Cardiac muscle cell (in vitro differentiated cells and primary cell): ENCODE data around the gene G3BP1. TPM values are rescaled to one million over a fixed set of nuclear protein-coding genes. Genes with fewer than 3 reads are reported as not detected.

Experiments
- DNase-seq, 2 donors: peaks; one replicate each; pipeline versions ENCODE4 v3.0.0 to v3.0.0-alpha.2; 2010 to 2017; ENCODE audit warnings: low read depth in 1 of 2, low spot score in 1 of 2
- H3K27ac ChIP-seq: fragments of 200-600 bp; sonication (generic); 2 replicates; pipeline ENCODE4 v1.5.1; 2016
- H3K27me3 ChIP-seq: fragments of 200-600 bp; sonication (generic); 2 replicates; pipeline ENCODE4 v1.6.0; 2016; ENCODE audit warnings: control low read depth
- H3K36me3 ChIP-seq: fragments of 200-600 bp; sonication (generic); 2 replicates; pipeline ENCODE4 v1.5.1; 2016; ENCODE audit warnings: control low read depth
- H3K4me1 ChIP-seq: fragments of 200-600 bp; sonication (generic); 2 replicates; pipeline ENCODE4 v1.8.1; 2017; ENCODE audit warnings: low read depth, mild to moderate bottlenecking, mixed run types
- H3K4me3 ChIP-seq: fragments of 200-600 bp; sonication (generic); 2 replicates; pipeline ENCODE4 v1.5.1; 2016; ENCODE audit warnings: mild to moderate bottlenecking
- H3K9me3 ChIP-seq: fragments of 200-600 bp; sonication (generic); 2 replicates; pipeline ENCODE4 v1.5.1; 2017; ENCODE audit warnings: low read depth, mild to moderate bottlenecking, control low read depth
- polyA plus RNA-seq: library from polyadenylated mRNA; unstranded; fragments of >200 nt; fragmentation: Nextera tagmentation; extraction: Ambion mirVana; gene quantifications from 2 replicates; pipeline ENCODE4 v1.2.1, GENCODE V29; 2016
- total RNA-seq: library from RNA; depleted of rRNA; stranded (reverse); fragments of >200 nt; gene quantifications from 2 replicates; pipeline ENCODE4 v1.2.3, GENCODE V29; 2016
- TF ChIP-seq, protein P1 (sequence below): IDR thresholded peaks from 2 replicates; pipeline ENCODE4 v1.5.1; 2012; ENCODE audit warnings: low read depth, mild to moderate bottlenecking, low read length

Gene G3BP1
- total and polyA plus RNA-seq, 2 experiments from 2014 or later = 97.0 to 105 TPM

DNA sequence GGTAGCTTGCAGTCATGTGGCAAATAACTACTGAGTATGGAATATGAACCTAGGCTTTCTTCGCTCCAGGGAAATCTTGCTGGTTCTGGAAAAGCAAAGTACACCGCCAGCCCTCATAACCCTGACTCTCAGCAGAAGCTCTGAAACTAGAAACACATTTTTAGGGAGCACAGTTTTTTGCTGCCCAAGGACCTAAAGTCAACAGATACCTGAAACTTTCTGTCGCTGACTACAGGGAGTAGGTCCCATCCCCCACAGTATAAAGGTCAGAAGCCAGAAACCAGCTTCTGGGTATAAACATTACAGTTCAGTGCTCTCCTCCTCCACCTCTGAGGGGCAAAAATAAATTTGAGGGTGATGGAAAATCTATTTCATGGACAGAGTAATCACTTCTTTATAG lies 16.4 kb upstream of the G3BP1 start:
- H3K27me3 ChIP-seq = no peaks in the 10 kb centered on the region
- H3K9me3 ChIP-seq = no peaks in the 10 kb centered on the region
- DNase-seq = no peak
- no peak overlapping the region for H3K4me3 ChIP-seq
- peaks cover 17% of the 10 kb centered on the region for H3K4me1 ChIP-seq
- H3K27ac ChIP-seq = peak overlapping the region; percentile 41
- H3K36me3 ChIP-seq = no peaks in the 10 kb centered on the region
- TF ChIP-seq, protein P1, sequence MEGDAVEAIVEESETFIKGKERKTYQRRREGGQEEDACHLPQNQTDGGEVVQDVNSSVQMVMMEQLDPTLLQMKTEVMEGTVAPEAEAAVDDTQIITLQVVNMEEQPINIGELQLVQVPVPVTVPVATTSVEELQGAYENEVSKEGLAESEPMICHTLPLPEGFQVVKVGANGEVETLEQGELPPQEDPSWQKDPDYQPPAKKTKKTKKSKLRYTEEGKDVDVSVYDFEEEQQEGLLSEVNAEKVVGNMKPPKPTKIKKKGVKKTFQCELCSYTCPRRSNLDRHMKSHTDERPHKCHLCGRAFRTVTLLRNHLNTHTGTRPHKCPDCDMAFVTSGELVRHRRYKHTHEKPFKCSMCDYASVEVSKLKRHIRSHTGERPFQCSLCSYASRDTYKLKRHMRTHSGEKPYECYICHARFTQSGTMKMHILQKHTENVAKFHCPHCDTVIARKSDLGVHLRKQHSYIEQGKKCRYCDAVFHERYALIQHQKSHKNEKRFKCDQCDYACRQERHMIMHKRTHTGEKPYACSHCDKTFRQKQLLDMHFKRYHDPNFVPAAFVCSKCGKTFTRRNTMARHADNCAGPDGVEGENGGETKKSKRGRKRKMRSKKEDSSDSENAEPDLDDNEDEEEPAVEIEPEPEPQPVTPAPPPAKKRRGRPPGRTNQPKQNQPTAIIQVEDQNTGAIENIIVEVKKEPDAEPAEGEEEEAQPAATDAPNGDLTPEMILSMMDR = no peak

DNA sequence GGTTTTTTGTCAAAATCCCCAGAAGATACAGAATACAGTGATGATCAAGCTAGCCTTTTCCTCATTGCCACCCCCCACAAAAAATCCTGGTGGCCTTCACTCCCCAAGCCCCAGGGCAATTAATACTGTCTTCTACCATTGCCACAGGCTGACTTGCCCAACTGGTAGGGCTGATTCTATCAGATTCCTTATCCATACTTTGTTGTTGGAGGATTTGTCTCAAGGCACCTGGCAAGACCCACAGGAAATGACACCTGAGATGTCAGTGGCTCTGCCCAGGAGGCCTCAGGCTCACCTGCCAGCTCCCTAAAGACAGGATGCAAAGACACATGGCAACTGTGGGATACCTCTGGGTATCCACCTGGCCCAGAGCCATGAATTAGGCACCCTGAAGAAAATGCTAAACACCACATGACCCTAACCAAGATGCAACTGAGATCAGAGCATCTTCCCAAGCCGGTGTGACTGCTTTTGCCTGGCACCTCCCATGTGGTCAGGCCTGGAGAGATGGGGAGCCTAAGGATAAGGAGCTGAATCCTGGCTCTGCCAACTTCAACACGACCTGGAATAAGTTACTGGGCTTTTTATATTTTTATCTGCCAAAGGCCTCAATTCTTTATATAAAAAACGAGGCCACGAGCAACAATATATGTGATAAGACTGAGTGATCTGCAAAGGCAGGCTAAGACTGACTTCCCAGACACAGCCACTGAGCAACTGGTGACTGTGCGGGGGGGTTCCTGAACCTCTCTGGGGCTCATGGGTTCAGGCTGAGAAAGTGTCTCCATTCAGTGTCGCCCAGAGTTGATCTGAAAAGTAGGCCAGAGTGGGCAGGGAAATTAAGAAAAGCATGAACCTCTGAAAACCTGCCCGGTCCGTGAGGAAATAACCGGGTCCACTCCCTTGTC lies 14.3 kb upstream of the G3BP1 start:
- Histone ChIP-seq H3K36me3 (no peaks in the 10 kb centered on the region), H3K4me1 (peaks cover 17% of the 10 kb centered on the region), H3K27ac (peak overlapping the region; percentile 86), H3K9me3 (no peaks in the 10 kb centered on the region), H3K27me3 (no peaks in the 10 kb centered on the region), H3K4me3 (peak overlapping the region; percentile 72)
- no peak for DNase-seq
- TF ChIP-seq, protein P1 = no peak

DNA sequence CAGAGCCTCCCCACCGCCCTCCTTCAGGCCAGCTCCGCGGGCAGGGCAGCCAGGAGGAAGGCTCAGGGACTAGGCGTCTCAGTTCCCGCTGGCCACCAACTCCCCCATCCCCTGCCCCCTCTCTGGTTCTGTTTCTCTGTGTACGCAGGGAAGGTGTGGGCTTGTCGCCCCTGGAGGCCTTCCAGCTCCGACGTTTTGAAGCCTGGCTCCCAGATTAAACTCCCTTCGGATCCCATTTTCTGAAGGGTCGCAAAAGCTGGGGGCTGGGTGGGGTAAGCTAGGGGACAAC lies 13.7 kb upstream of the G3BP1 start:
- DNase-seq = no peak
- H3K27ac ChIP-seq = peak overlapping the region; percentile 86
- TF ChIP-seq, protein P1 = no peak
- no peaks in the 10 kb centered on the region for H3K27me3 ChIP-seq
- peak overlapping the region; percentile 72 for H3K4me3 ChIP-seq
- H3K4me1 ChIP-seq = peaks cover 17% of the 10 kb centered on the region
- no peaks in the 10 kb centered on the region for H3K9me3 ChIP-seq
- no peaks in the 10 kb centered on the region for H3K36me3 ChIP-seq

DNA sequence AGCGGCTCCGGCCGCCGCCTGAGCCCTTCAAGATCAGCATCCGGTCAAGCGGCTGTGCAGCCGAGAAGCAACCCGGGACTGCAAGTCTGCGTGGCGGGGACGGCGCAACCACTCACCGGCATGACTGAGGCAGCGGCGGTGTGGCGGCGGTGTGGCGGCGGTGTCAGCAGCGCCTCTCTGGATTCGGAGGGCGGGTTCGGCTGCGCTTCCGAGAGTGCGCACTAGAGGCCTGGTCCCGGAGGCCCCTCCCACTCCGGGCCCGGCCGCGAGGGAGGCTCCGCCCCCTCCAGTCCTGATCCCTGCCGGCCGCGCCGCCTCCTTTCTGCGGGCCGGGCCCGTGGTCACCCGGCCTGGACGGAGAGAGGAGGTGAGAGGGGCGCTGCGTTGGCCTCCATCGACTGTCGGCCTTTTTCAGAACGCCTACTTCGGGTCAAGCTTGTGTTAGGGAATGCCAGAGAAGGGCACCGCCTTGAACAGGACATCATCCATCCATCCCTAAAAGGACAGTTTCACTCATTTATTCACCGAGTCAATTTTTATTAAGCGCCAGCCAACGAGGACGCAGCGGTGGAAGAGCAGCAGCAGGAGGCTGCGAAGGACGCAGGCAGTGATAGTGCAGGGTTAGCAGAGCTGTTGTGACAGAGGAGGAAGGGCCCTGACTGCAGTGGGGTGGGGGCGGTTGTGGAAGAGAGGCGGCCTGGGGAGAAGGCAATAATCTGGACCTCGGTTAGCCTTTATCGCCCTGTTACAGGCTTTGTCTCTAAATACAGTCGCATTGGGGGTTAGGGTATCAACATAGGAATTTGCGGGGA lies 13.1 kb upstream of the G3BP1 start, which contains the start of gene ATOX1:
Gene ATOX1, minus strand, starts transcription at position 202 of the 812 bp plus-strand sequence. Its CDS starts 80 bp downstream, at position 122.
- H3K9me3 ChIP-seq = no peaks in the 10 kb centered on the region
- peaks cover 17% of the 10 kb centered on the region for H3K4me1 ChIP-seq
- TF ChIP-seq, protein P1 = no peak
- H3K27me3 ChIP-seq = no peaks in the 10 kb centered on the region
- peak; percentile 93 to 97 for DNase-seq
- H3K36me3 ChIP-seq = no peaks in the 10 kb centered on the region
- peak within 1 kb of the TSS; percentile 91 for H3K27ac ChIP-seq
- H3K4me3 ChIP-seq = peak within 1 kb of the TSS; percentile 72

DNA sequence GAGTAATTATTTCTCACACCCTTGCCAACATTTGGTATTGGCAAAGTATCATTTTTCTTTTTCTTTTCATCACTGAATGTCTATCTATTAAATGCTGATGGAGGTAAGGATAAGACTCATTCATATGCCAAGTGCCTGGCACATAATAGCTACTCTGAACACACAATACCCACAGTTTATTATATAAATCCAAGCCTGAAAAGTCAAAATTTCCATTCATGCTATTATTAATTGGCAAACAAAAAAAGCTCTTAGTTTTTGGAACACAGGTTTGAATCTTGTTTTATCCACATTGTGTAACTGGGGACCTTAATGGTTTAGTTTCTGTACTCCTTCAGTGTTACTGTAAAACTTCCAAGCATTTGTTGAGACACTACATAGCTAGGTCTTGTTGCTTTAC lies 7.0 kb upstream of the G3BP1 start:
- Histone ChIP-seq H3K9me3 (no peaks in the 10 kb centered on the region), H3K27me3 (no peaks in the 10 kb centered on the region), H3K4me3 (no peak overlapping the region), H3K27ac (no peak overlapping the region), H3K4me1 (no peaks in the 10 kb centered on the region), H3K36me3 (no peaks in the 10 kb centered on the region)
- no peak for DNase-seq
- TF ChIP-seq, protein P1 = no peak
